SH-SY5Y (cell line): Measurements from ENCODE around the gene MCM9.

ENCODE experiments used
- GATA2 ChIP-seq: IDR thresholded peaks from 2 replicates; pipeline ENCODE4 v1.6.1; 2011; ENCODE audit warnings: mild to moderate bottlenecking, low read depth, low read length
- GATA3 ChIP-seq: IDR thresholded peaks from 2 replicates; pipeline ENCODE4 v1.6.1; 2011; ENCODE audit warnings: low read depth, mild to moderate bottlenecking, low read length, moderate library complexity

The MCM9 gene

DNA sequence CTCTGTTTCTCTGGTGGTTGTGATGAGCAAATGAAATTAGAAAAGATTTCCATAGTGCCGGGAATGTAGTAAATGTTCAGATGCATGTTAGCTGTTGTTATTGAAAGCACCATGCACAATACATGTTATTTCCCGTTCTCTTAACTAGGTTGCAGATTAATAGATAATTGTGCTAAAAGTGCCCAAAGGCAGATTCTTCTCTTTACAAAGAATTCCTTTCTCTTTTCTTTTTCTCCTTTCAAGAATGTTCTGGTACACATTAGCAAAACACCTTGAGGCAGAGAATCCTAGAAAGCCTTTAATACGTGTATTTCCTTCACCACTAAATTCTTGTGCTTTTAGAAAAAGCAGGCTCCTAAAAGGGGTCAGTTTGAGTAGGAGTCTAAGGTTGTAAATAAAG, 162.1 kb downstream of the MCM9 start:
- TF ChIP-seq GATA3 (no peak), GATA2 (no peak)

DNA sequence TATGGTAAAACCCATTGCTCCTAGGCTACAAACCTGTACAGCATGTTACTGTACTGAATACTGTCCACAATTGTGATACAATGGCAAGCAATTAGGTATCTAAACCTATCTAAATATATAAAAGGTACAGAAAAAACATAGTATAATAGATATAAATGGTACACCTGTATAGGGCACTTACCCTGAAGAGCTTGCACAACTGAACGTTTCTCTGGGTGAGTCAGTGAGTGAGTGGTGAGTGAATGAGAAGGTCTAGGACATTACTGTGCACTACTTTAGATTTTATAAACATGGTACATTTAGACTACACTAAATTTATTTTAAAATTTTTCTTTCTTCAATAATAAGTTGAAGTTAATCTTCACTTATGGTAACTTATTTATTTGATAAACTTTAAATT, 163.7 kb downstream of the MCM9 start:
- TF ChIP-seq GATA3 = no peak
- TF ChIP-seq GATA2 = no peak

DNA sequence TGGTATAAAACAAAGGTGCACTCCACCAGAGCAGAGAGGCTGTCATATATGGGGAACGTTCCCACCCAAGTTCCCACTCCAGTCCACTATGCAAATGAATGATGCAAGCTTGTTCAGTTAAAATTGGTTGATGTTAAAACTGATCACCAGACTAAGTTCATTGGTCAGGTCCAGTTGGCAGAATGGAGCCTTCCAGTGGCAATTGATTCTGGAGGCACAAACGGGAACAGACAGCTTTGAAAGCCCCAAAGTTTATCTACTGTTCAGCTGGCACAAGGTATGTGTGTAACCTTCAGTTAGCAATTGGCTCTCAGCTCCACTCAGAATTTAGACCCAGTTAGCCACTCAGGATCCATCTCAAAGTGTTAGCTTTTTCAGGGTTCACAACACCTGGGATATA, 164.1 kb downstream of the MCM9 start:
- no peak for TF ChIP-seq GATA3
- TF ChIP-seq GATA2 = no peak

DNA sequence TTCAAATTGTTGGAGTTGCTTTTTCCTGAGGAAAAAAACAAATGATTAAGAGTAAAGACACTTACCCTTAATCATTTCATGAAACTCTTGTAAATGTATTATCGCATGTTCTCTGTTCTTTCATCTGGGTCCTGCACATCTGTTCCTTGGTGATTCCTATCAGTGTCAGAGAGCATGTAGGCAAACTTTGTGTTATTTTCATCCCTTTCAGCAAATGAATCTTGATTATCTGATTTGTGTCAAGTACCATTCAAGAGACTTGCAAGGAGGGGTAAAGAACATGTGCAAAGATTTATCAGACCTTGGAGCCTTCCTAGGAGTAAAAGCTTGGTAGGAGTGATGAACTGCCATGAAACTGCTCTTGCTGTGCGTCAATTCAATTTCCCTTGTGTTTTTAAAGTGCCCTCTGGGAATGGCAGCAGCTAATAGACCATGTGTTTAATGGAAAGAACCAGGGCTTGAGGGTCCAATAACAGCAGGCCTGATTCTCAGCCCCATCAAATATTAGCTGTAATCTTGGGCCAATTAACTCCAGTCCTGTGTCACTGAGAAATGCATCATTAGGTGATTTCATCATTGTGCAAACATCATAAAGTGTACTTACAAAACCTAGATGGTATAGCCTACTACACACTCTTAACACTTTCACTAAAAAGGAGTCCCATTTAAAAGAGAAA, 164.7 kb downstream of the MCM9 start:
- TF ChIP-seq GATA2 = peak; percentile 78
- peak; percentile 89 for TF ChIP-seq GATA3

DNA sequence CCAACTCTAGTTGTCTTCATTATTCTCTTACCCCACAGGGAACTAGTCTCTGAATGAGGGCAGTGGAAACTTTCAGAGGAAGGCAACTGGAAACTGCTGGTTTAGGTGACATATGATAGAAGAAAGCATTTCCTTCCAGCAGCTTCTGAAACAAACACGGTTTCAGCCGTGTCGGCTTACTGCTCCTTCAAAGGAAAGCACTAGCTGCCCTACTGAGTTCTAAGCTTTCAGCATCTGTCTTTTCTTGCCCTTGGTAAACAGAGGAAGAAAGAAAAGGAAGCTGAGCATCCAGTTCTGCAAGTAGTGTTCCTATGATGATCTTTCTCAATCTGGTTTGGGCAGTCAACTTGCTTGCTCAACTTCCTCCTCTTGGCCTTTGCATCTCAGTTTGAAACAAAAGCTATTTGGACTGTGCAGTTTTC, 166.0 kb downstream of the MCM9 start:
- TF ChIP-seq GATA2 = no peak
- no peak for TF ChIP-seq GATA3

DNA sequence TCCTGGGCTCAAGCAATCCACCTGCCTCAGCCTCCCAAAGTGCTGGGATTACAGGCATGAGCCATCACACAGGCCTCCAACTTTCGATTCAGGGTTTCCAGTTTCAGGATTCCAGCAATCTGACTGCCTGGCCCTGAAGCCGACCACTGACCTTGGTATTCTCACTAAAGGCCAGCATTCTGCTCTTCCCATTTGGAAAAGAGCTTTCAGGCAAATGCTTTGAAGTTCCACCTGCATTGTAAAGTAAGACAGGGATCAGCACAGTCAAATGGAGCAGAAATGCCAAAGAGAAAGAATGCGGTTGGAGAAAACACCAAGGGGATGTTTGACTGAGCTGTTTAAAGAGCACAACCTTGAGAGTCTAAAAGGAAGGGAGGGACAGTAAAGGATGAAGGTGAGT, 166.5 kb downstream of the MCM9 start:
- TF ChIP-seq GATA2 = no peak
- no peak for TF ChIP-seq GATA3

DNA sequence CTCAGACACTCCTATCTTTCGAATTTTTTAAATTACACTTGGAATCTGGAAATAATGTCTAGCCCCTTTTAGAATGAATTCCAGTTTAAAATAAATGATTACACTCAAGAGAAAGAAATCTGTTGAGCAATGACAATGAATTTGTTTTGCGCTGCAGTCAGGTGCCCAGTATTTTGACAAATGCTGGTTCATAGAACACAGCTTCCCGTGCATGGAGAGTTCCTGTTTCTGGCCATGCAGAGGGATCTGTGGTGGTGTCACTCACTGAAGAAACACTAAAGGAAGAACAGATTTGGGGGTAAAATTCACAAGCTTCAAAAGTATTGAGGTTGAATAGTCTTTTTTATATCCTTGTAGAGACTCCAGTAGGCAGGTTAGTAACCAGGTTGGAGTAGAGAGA, 170.2 kb downstream of the MCM9 start:
- TF ChIP-seq GATA2 (no peak), GATA3 (no peak)
